HCT116 (cell line): ENCODE measurements around the gene DOCK1. TPM values are rescaled to one million over a fixed set of nuclear protein-coding genes. Genes with fewer than 3 reads are reported as not detected.

Source experiments
- ATAC-seq: fragments of 200-7000 bp; cut with Tn5 transposase; 2 replicates; pipeline ENCODE4 v1.9.1; 2020; ENCODE audit warnings: mild to moderate bottlenecking, moderate library complexity
- BruUV-seq: library from RNA; stranded (reverse); fragments of 400-500 nt; replicated peaks from 2 replicates; lab custom pipeline; 2021; lab: Mats Ljungman, UMichigan
- CTCF ChIA-PET: fragments of 300-600 bp; sonication (Branson Sonifier 250); formaldehyde crosslinking; loops from one replicate; lab custom pipeline; 2021; ENCODE audit warnings: antibody characterized with exemption; lab: Charles Lee
- POLR2A ChIA-PET: fragments of 300-600, 350-600 bp; sonication (Branson Sonifier 250); formaldehyde crosslinking; loops from one replicate; lab custom pipeline; 2021; ENCODE audit warnings: antibody characterized with exemption; lab: Charles Lee
- RAD21 ChIA-PET, 2 experiments: fragments of 300-600 bp; sonication (Branson Sonifier 250); formaldehyde crosslinking; loops; one replicate each; lab custom pipeline; 2023; ENCODE audit warnings: low total read pairs in 2 of 2; ENCODE audit not compliant: uncharacterized antibody in 2 of 2, unreplicated experiment in 2 of 2, low non-redundant PET in 1 of 2; lab: Charles Lee
- DNase-seq: peaks from one replicate; pipeline ENCODE4 v3.0.0-alpha.2; 2010; ENCODE audit warnings: low read depth, low spot score
- H2AFZ ChIP-seq: fragments of 200-600 bp; shearing (Covaris generic), sonication (generic); 2 replicates; pipeline ENCODE4 v1.6.1; 2017; ENCODE audit warnings: low read depth, mixed run types, mixed read lengths, antibody characterized with exemption, low read length; ENCODE audit not compliant: poor library complexity, severe bottlenecking
- H3K27ac ChIP-seq: 2 replicates; pipeline ENCODE4 v1.5.1; 2012; ENCODE audit warnings: low read depth, low read length
- H3K27me3 ChIP-seq: fragments of 200-600 bp; sonication (generic); 2 replicates; pipeline ENCODE4 v1.6.1; 2016; ENCODE audit warnings: mixed run types, low read length, mixed read lengths; ENCODE audit not compliant: insufficient read depth
- H3K36me3 ChIP-seq, 2 experiments: fragments of 200-500 bp in 1 of 2; fragments of 200-600 bp in 1 of 2; sonication (Bioruptor generic) in 1 of 2; sonication (generic) in 1 of 2; 2 replicates each; pipeline versions ENCODE4 v1.5.1 to v1.6.1; 2014 to 2016; ENCODE audit warnings: low read length in 2 of 2, inconsistent platforms in 1 of 2, mixed read lengths in 1 of 2, mixed run types in 1 of 2; ENCODE audit not compliant: insufficient read depth in 2 of 2, control insufficient read depth in 1 of 2
- H3K4me1 ChIP-seq, 2 experiments: fragments of 200-600 bp in 1 of 2; sonication (generic) in 1 of 2; 2 replicates each; pipeline versions ENCODE4 v1.5.1 to v1.6.1; 2012 to 2017; ENCODE audit warnings: low read length in 2 of 2, inconsistent platforms in 1 of 2, mild to moderate bottlenecking in 1 of 2, mixed read lengths in 1 of 2, mixed run types in 1 of 2, moderate library complexity in 1 of 2; ENCODE audit not compliant: insufficient read depth in 2 of 2, control insufficient read depth in 1 of 2
- H3K4me2 ChIP-seq: fragments of 200-600 bp; sonication (generic); 2 replicates; pipeline ENCODE4 v1.6.1; 2017; ENCODE audit warnings: mixed run types, low read length, mixed read lengths
- H3K4me3 ChIP-seq, 2 experiments: fragments of 200-600 bp in 1 of 2; sonication (generic) in 1 of 2; replicated peaks in 1 of 2; 2 replicates each; pipeline ENCODE4 v1.5.1; 2011 to 2016; ENCODE audit warnings: low read length in 2 of 2, control low read depth in 1 of 2, low read depth in 1 of 2, mild to moderate bottlenecking in 1 of 2, mixed read lengths in 1 of 2, mixed run types in 1 of 2
- H3K79me2 ChIP-seq: fragments of 200-600 bp; sonication (generic); 2 replicates; pipeline ENCODE4 v1.6.1; 2017; ENCODE audit warnings: mild to moderate bottlenecking, mixed run types, low read length, moderate library complexity, mixed read lengths; ENCODE audit not compliant: insufficient read depth
- H3K9ac ChIP-seq: fragments of 200-600 bp; sonication (generic); 2 replicates; pipeline ENCODE4 v1.6.1; 2016; ENCODE audit warnings: low read length, mixed read lengths
- H3K9me2 ChIP-seq: fragments of 200-600 bp; sonication (generic), shearing (Covaris generic); 2 replicates; pipeline ENCODE4 v1.6.1; 2017; ENCODE audit warnings: mixed run types, mild to moderate bottlenecking, moderate library complexity; ENCODE audit not compliant: insufficient read depth
- H3K9me3 ChIP-seq, 2 experiments: fragments of 200-500 bp in 1 of 2; fragments of 200-600 bp in 1 of 2; sonication (Bioruptor generic) in 1 of 2; sonication (generic) in 1 of 2; 2 replicates each; pipeline ENCODE4 v1.6.1; 2014 to 2017; ENCODE audit warnings: low read length in 2 of 2, mixed read lengths in 2 of 2, inconsistent platforms in 1 of 2, low read depth in 1 of 2, mild to moderate bottlenecking in 1 of 2, mixed run types in 1 of 2, moderate library complexity in 1 of 2; ENCODE audit not compliant: control insufficient read depth in 1 of 2, insufficient read depth in 1 of 2
- H4K20me1 ChIP-seq: fragments of 200-600 bp; sonication (generic), shearing (Covaris generic); 2 replicates; pipeline ENCODE4 v1.6.1; 2017; ENCODE audit warnings: mixed run types, mild to moderate bottlenecking, moderate library complexity; ENCODE audit not compliant: insufficient read depth
- FOSL1 ChIP-seq: IDR thresholded peaks from 2 replicates; pipeline ENCODE4 v1.6.1; 2012; ENCODE audit warnings: low read depth
- POLR2A ChIP-seq: IDR thresholded peaks from 2 replicates; pipeline ENCODE4 v1.7.0; 2011; ENCODE audit warnings: borderline replicate concordance; ENCODE audit not compliant: insufficient read depth, insufficient read length; ENCODE audit errors: extremely low read depth
- POLR2AphosphoS5 ChIP-seq: IDR thresholded peaks from 2 replicates; pipeline ENCODE4 v1.6.1; 2011; ENCODE audit warnings: mild to moderate bottlenecking, low read depth, low read length, moderate library complexity
- SIN3A ChIP-seq: IDR thresholded peaks from 2 replicates; pipeline ENCODE4 v1.6.1; 2012; ENCODE audit warnings: low read depth
- SP1 ChIP-seq: IDR thresholded peaks from 2 replicates; pipeline ENCODE4 v1.6.1; 2012; ENCODE audit warnings: low read depth
- SRF ChIP-seq: IDR thresholded peaks from 2 replicates; pipeline ENCODE4 v1.6.1; 2012; ENCODE audit warnings: low read depth
- ZFX ChIP-seq: fragments of 450-650 bp; IDR thresholded peaks from 2 replicates; pipeline ENCODE4 v1.6.1; 2017
- intact Hi-C: fragments of 100-400 bp; cut with micrococcal nuclease; formaldehyde crosslinking; loops from 2 replicates; pipeline ENCODE4 v1.10.0; 2022
- total RNA-seq: library from RNA; stranded (reverse); gene quantifications from one replicate; pipeline ENCODE4 v1.2.1, GENCODE V29; 2021; ENCODE audit not compliant: unreplicated experiment
- TF ChIP-seq, protein P1 (sequence below), 3 experiments: fragments of 200-600 bp in 1 of 3; sonication (generic) in 1 of 3; IDR thresholded peaks in 2 of 3; conservative IDR thresholded peaks in 1 of 3; 2 replicates each; pipeline ENCODE4 v1.5.1; 2012 to 2017; ENCODE audit warnings: low read depth in 2 of 3, low read length in 2 of 3, antibody characterized with exemption in 1 of 3, borderline replicate concordance in 1 of 3, control low read depth in 1 of 3, mild to moderate bottlenecking in 1 of 3, mixed read lengths in 1 of 3, mixed run types in 1 of 3, moderate library complexity in 1 of 3; ENCODE audit not compliant: insufficient read depth in 1 of 3
- TF ChIP-seq, protein P2 (sequence below): IDR thresholded peaks from 2 replicates; pipeline ENCODE4 v1.6.1; 2012
- TF ChIP-seq, protein P3 (sequence below): IDR thresholded peaks from 2 replicates; pipeline ENCODE4 v1.6.1; 2012
- TF ChIP-seq, protein P4 (sequence below): IDR thresholded peaks from 2 replicates; pipeline ENCODE4 v1.6.1; 2012; ENCODE audit warnings: low read depth

The DOCK1 gene
- total RNA-seq, 1 experiment from 2014 or later = 46.5 TPM

DNA sequence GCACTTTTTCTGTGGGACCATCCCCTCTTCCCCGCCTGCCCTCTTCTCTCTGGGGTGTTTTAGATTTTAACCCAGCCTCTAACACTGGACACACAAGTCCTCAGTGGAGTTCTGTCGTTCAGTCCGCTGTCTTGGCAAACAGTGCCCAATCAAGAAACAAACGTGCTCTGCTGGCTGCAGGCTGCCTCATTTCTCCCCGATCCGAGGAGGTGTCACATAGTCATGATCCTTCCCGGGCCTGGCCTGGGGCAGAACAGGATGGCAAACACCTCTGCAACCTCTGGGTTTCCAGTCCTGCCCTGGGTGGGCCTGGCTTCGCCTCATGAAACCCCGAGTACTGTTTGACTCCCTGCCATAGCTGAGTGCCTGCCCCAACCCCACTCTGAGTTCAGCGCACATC, 402.1 kb downstream of the DOCK1 start:
- Histone ChIP-seq H3K9me2 (no peaks in the 10 kb centered on the region), H3K4me1 (peaks cover 5 to 9% of the 10 kb centered on the region in 2 experiments; a peak in 2 of 4 replicates), H3K9ac (no peak overlapping the region), H2AFZ (no peak overlapping the region), H3K4me3 (no peak overlapping the region), H3K27me3 (no peaks in the 10 kb centered on the region), H3K4me2 (no peak overlapping the region), H3K79me2 (no peaks in the 10 kb centered on the region), H3K9me3 (no peaks in the 10 kb centered on the region), H4K20me1 (no peaks in the 10 kb centered on the region), H3K36me3 (no peaks in the 10 kb centered on the region), H3K27ac (no peak overlapping the region)
- POLR2A ChIA-PET = no interaction called here
- intact Hi-C loops = no loop called here
- no TSS peak for BruUV-seq
- RAD21 ChIA-PET = no interaction called here
- CTCF ChIA-PET = no interaction called here
- DNase-seq = no peak
- TF ChIP-seq SP1 = no peak
- TF ChIP-seq POLR2A = no peak
- ATAC-seq = no peak

DNA sequence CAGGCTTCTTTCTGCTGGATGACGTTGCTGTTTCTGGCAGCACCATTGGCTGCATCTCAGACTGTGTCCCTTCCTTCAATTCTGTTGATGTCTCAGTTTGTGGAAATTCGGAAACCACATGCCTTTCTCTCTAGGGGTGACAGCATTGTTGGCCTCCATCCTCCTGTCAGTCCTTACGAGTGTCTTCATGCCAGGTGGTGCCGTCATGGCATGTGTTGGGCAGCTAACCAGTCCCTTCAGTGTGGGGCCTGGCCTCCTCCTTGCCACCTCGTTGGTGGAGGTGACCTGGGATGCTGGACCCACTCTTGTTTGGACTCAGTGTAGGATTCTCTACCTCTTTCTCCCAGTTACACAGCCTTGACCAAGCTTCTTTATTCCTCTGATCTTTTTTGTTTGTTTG, 402.8 kb downstream of the DOCK1 start:
- Histone ChIP-seq H3K4me2 (no peak overlapping the region), H3K27ac (no peak overlapping the region), H3K4me1 (peaks cover 3% of the 10 kb centered on the region in 2 experiments; a peak in 2 of 4 replicates), H3K4me3 (no peak overlapping the region), H3K36me3 (no peaks in the 10 kb centered on the region), H3K9me3 (no peaks in the 10 kb centered on the region), H3K79me2 (no peaks in the 10 kb centered on the region), H3K9me2 (no peaks in the 10 kb centered on the region), H3K9ac (no peak overlapping the region), H3K27me3 (no peaks in the 10 kb centered on the region), H2AFZ (no peak overlapping the region), H4K20me1 (no peaks in the 10 kb centered on the region)
- POLR2A ChIA-PET = no interaction called here
- TF ChIP-seq FOSL1 (no peak), SIN3A (no peak), SP1 (no peak), SRF (no peak), ZFX (no peak), POLR2AphosphoS5 (no peak)
- TF ChIP-seq, protein P1, sequence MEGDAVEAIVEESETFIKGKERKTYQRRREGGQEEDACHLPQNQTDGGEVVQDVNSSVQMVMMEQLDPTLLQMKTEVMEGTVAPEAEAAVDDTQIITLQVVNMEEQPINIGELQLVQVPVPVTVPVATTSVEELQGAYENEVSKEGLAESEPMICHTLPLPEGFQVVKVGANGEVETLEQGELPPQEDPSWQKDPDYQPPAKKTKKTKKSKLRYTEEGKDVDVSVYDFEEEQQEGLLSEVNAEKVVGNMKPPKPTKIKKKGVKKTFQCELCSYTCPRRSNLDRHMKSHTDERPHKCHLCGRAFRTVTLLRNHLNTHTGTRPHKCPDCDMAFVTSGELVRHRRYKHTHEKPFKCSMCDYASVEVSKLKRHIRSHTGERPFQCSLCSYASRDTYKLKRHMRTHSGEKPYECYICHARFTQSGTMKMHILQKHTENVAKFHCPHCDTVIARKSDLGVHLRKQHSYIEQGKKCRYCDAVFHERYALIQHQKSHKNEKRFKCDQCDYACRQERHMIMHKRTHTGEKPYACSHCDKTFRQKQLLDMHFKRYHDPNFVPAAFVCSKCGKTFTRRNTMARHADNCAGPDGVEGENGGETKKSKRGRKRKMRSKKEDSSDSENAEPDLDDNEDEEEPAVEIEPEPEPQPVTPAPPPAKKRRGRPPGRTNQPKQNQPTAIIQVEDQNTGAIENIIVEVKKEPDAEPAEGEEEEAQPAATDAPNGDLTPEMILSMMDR (IDR thresholded peaks at IDR 0.05 in 2 of 3, conservative IDR thresholded peaks at IDR 0.05 in 1 of 3; ENCODE audit: borderline replicate concordance in 1 of 3, insufficient read depth in 1 of 3, low read depth in 2 of 3, low read length in 2 of 3) = no peak
- TF ChIP-seq, protein P2, sequence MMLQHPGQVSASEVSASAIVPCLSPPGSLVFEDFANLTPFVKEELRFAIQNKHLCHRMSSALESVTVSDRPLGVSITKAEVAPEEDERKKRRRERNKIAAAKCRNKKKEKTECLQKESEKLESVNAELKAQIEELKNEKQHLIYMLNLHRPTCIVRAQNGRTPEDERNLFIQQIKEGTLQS = no peak
- TF ChIP-seq, protein P3, sequence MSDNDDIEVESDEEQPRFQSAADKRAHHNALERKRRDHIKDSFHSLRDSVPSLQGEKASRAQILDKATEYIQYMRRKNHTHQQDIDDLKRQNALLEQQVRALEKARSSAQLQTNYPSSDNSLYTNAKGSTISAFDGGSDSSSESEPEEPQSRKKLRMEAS = no peak
- TF ChIP-seq, protein P4, sequence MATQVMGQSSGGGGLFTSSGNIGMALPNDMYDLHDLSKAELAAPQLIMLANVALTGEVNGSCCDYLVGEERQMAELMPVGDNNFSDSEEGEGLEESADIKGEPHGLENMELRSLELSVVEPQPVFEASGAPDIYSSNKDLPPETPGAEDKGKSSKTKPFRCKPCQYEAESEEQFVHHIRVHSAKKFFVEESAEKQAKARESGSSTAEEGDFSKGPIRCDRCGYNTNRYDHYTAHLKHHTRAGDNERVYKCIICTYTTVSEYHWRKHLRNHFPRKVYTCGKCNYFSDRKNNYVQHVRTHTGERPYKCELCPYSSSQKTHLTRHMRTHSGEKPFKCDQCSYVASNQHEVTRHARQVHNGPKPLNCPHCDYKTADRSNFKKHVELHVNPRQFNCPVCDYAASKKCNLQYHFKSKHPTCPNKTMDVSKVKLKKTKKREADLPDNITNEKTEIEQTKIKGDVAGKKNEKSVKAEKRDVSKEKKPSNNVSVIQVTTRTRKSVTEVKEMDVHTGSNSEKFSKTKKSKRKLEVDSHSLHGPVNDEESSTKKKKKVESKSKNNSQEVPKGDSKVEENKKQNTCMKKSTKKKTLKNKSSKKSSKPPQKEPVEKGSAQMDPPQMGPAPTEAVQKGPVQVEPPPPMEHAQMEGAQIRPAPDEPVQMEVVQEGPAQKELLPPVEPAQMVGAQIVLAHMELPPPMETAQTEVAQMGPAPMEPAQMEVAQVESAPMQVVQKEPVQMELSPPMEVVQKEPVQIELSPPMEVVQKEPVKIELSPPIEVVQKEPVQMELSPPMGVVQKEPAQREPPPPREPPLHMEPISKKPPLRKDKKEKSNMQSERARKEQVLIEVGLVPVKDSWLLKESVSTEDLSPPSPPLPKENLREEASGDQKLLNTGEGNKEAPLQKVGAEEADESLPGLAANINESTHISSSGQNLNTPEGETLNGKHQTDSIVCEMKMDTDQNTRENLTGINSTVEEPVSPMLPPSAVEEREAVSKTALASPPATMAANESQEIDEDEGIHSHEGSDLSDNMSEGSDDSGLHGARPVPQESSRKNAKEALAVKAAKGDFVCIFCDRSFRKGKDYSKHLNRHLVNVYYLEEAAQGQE = no peak
- RAD21 ChIA-PET = no interaction called here
- BruUV-seq = no TSS peak
- ATAC-seq (no peak), DNase-seq (no peak)
- CTCF ChIA-PET = no interaction called here
- intact Hi-C loops = no loop called here
